Heart left ventricle (tissue), 13 donors: ENCODE data around the gene BICD2.

Experiments used
- CTCF ChIP-seq, 12 donors: fragments of 200-600 bp; sonication (generic) in 4 of 12; IDR thresholded peaks; one replicate each; pipeline versions ENCODE4 v1.5.0 to v1.8.0; 2018 to 2022; ENCODE audit warnings: antibody characterized with exemption in 12 of 12, mild to moderate bottlenecking in 5 of 12
- POLR2A ChIP-seq, 2 donors: fragments of 450-650 bp; IDR thresholded peaks; one replicate each; pipeline ENCODE4 v1.6.1; 2017; ENCODE audit warnings: antibody characterized with exemption in 2 of 2, mild to moderate bottlenecking in 2 of 2, moderate library complexity in 2 of 2
- donor health status: ischemic (EF 13 %, LVEDD 7.1; RV severe dilation, severe dysfunction).
- donor health status: DM: no; HTN: yes; CAD: no.
- donor health status: DM: no; HTN: no; CAD: no.
- donor health status: ischemic (EF 25% LVEDD 6.9; RV normal size, moderate dysfunction).
- donor health status: ischemic (EF 25% LVEDD 5.7; RV mildly dilated, moderate dysfunction).
- donor health status: ischemic (EF 35%, LVEDD 5.7; RV mildly dilated, moderate dysfunction).
- donor health status: nonischemic (EF 11% LVEDD 7.7; RV severe dilation, severe dysfunction).
- donor health status: DM: yes; HTN: yes; CAD: no.
- donor health status: PGD.
- donor health status: ischemic (EF 29% LVEDD 5.4; RV normal size, mild dysfunction).
- donor health status: nonischemic (EF 23%, LVEDD 6.1; RV moderate dilation, normal function).

DNA sequence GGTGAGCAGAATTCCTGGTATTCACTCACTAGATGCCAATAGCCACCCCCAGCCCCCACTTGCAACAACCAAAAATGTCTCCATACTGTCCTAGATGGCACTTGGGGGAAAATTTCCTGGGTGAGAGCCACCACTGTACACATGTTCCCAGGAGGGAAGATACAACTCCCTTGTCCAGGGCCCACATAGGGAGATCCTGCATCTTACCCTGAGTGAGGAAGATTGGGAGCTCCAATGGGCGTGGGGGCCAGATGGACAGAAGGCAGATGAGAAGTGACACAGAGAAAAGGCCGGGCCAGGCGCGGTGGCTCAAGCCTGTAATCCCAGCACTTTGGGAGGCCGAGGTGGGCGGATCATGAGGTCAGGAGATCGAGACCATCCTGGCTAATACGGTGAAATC, 82.4 kb downstream of the BICD2 start:
- no peak for TF ChIP-seq CTCF (IDR thresholded peaks at IDR 0.05)
- TF ChIP-seq POLR2A (IDR thresholded peaks at IDR 0.05), result no peak
